Subcutaneous adipose tissue (tissue), 4 donors: ENCODE measurements around the gene FBXL17. TPM values are rescaled to one million over a fixed set of nuclear protein-coding genes. Genes with fewer than 3 reads are reported as not detected.

Source experiments
- CTCF ChIP-seq: fragments of 450-650 bp; IDR thresholded peaks from one replicate; pipeline ENCODE4 v1.5.1; 2016; ENCODE audit warnings: low read depth, mild to moderate bottlenecking, control low read depth, antibody characterized with exemption, moderate library complexity
- total RNA-seq, 4 donors: library from RNA; depleted of rRNA; stranded (reverse); fragments of >200 nt; gene quantifications; one replicate each; pipeline ENCODE4 v1.1.0, GENCODE V29; 2016

Gene FBXL17
- total RNA-seq, 4 donors from 2014 or later = 19.4 to 22.2 (median 21.3) TPM

DNA sequence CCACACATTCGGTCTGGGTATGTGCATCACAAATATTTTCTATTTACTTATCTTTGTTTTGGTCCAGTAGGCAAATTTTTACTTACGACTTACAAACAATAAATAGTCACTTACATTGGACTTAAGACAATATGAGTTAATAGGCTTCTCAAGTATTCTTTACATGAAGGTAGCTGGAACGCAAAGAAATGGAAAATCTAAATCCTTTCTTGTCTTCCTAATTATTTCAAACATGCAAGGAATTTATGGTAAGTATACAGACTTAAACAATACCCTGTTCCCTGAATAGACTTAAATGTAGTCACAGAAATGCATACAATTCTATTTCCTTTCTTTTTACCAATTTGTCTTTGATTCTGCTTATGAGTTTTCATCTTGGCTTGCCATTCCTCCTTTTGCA is 448.6 kb downstream of the FBXL17 start:
- TF ChIP-seq CTCF = no peak

- TF ChIP-seq CTCF = no peak
Observed at GRCh38 chr5:107930891-107931290, 451.0 kb downstream of the FBXL17 start.

DNA sequence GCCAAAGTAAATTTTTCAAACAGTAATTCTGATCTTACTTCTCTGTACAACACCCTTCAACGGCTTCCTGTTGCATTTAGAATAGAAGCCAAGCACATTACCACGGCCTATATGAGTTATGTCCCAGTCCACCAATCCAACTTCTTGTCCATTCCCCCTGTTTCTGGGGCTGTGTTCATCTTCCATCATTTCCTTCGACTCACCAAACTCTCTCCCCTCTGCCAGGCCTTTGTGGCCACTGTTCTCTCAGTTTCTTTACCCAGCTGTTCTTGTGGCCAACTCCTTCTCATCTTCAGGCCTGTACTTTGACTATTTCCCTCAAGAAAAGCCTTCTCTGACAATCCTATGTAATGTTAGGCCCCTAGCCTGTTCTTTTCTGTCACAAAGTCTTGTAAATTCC is 451.8 kb downstream of the FBXL17 start:
- TF ChIP-seq CTCF = no peak

- TF ChIP-seq CTCF = no peak
Observed at GRCh38 chr5:107929080-107929479, 452.8 kb downstream of the FBXL17 start.

DNA sequence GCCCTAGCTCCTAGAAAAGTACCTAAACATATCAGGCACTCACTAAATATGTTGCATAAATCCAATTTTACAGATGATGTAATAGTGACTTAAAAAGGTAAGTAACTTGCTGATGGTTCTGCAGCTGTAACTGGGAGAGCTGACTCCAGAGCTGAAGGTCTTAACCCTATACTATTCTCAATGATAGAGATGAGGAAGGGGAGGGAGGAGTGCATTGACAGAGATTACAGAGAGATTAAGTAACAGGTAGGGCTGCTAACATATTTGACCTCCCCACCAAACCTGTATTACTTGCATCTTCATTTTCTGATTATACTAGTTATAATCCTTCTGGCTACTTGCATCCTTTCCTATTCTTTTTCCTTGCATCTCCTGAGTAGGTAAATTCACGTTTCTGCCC is 455.8 kb downstream of the FBXL17 start:
- no peak for TF ChIP-seq CTCF

- TF ChIP-seq CTCF = no peak
Observed at GRCh38 chr5:107925200-107925599, 456.7 kb downstream of the FBXL17 start.

GRCh38 chr5:107919969-107920368 is 461.9 kb downstream of the FBXL17 start:
- TF ChIP-seq CTCF = no peak
